Heart right ventricle (tissue), 16 donors: ENCODE results near the gene MRPL11. TPM values are rescaled to one million over a fixed set of nuclear protein-coding genes. Genes with fewer than 3 reads are reported as not detected.
"Not testable (repeated sequence)": the region's sequence is repeated elsewhere in the genome, so short reads cannot be mapped to it uniquely, and the experiment has no call there.

ENCODE experiments used
- ATAC-seq, 8 donors: fragments of 200-7000 bp; cut with Tn5 transposase; one replicate each; pipeline ENCODE4 v1.9.1; 2020; ENCODE audit warnings: mild to moderate bottlenecking in 8 of 8, moderate library complexity in 8 of 8, moderate number of reproducible peaks in 1 of 8
- DNase-seq, 2 donors: peaks; one replicate each; pipeline ENCODE4 v3.0.0-alpha.2; 2020
- H3K27ac ChIP-seq, 10 donors: fragments of 200-600 bp; sonication (generic) in 2 of 10; one replicate each; pipeline versions ENCODE4 v1.5.0 to v1.8.0; 2020 to 2022; ENCODE audit warnings: mild to moderate bottlenecking in 3 of 10
- H3K27me3 ChIP-seq, 7 donors: fragments of 200-600 bp; one replicate each; pipeline ENCODE4 v1.8.0; 2021 to 2022; ENCODE audit warnings: mild to moderate bottlenecking in 2 of 7
- H3K36me3 ChIP-seq, 9 donors: fragments of 200-600 bp; sonication (generic) in 1 of 9; one replicate each; pipeline versions ENCODE4 v1.5.0 to v1.8.0; 2020 to 2022; ENCODE audit warnings: mild to moderate bottlenecking in 2 of 9
- H3K4me1 ChIP-seq, 9 donors: fragments of 200-600 bp; sonication (generic) in 1 of 9; one replicate each; pipeline versions ENCODE4 v1.5.0 to v1.8.0; 2020 to 2022; ENCODE audit warnings: mild to moderate bottlenecking in 4 of 9
- H3K4me3 ChIP-seq, 10 donors: fragments of 200-600 bp; sonication (generic) in 2 of 10; one replicate each; pipeline versions ENCODE4 v1.5.0 to v1.8.0; 2020 to 2022; ENCODE audit warnings: mild to moderate bottlenecking in 7 of 10, moderate library complexity in 2 of 10
- H3K9me3 ChIP-seq, 11 donors: fragments of 200-600 bp in 10 of 11; sonication (generic) in 2 of 11; one replicate each; pipeline versions ENCODE4 v1.5.0 to v1.8.0; 2013 to 2022; ENCODE audit warnings: mild to moderate bottlenecking in 2 of 11, control low read depth in 1 of 11, moderate library complexity in 1 of 11
- WGBS, 2 donors: extraction: QIAGEN DNeasy Blood & Tissue Kit; methylation state at CpG; one replicate each; pipeline ENCODE4 v1.1.7; 2013; ENCODE audit warnings: inconsistent platforms in 1 of 2; 5-methylcytosine and 5-hydroxymethylcytosine counted together
- intact Hi-C, 10 donors: fragments of 100-400 bp; cut with DNase I; formaldehyde crosslinking; loops; one replicate each; pipeline versions ENCODE4 v1.11.1 to v1.14.2; 2022
- polyA plus RNA-seq, 2 donors: library from polyadenylated mRNA; stranded (reverse); fragments of 200-250 nt; gene quantifications; one replicate each; pipeline ENCODE4 v1.2.3, GENCODE V29; 2013
- total RNA-seq, 10 donors: library from RNA; stranded (reverse); fragmentation: NEBNext Ultra II Directional in 3 of 10; extraction: Animal tissue kit (Norgen Biotek cat#: 25700) in 3 of 10; gene quantifications; one replicate each; pipeline versions ENCODE4 v1.2.1 to v1.2.4, GENCODE V29; 2021 to 2023
- TF ChIP-seq, protein P1 (sequence below), 9 donors: fragments of 200-600 bp; sonication (generic) in 2 of 9; IDR thresholded peaks; one replicate each; pipeline versions ENCODE4 v1.5.0 to v1.8.0; 2021 to 2022; ENCODE audit warnings: antibody characterized with exemption in 9 of 9, mild to moderate bottlenecking in 5 of 9, moderate library complexity in 1 of 9
- donor health status: Arrhythmogenic right ventricular cardiomyopathy.
- donor health status: ischemic (EF 13 %, LVEDD 7.1; RV severe dilation, severe dysfunction).
- donor health status: healthy with polysubstance abuse.
- donor health status: DM: no; HTN: yes; CAD: no.
- donor health status: DM: no; HTN: no; CAD: no.
- donor health status: ischemic (EF 25% LVEDD 6.9; RV normal size, moderate dysfunction).
- donor health status: ischemic (EF 25% LVEDD 5.7; RV mildly dilated, moderate dysfunction).
- donor health status: healthy.
- donor health status: DM: yes; HTN: yes; CAD: no.
- donor health status: Ischemic cardiomyopathy.
- donor health status: ischemic (EF 35%, LVEDD 5.7; RV mildly dilated, moderate dysfunction).
- donor health status: nonischemic (EF 11% LVEDD 7.7; RV severe dilation, severe dysfunction).
- donor health status: DM: yes; HTN: yes; CAD: no.
- donor health status: PGD.
- donor health status: ischemic (EF 29% LVEDD 5.4; RV normal size, mild dysfunction).
- donor health status: nonischemic (EF 23%, LVEDD 6.1; RV moderate dilation, normal function).

The MRPL11 gene
- total and polyA plus RNA-seq, 12 donors, result 33.3 to 57.2 (median 48.2) TPM

DNA sequence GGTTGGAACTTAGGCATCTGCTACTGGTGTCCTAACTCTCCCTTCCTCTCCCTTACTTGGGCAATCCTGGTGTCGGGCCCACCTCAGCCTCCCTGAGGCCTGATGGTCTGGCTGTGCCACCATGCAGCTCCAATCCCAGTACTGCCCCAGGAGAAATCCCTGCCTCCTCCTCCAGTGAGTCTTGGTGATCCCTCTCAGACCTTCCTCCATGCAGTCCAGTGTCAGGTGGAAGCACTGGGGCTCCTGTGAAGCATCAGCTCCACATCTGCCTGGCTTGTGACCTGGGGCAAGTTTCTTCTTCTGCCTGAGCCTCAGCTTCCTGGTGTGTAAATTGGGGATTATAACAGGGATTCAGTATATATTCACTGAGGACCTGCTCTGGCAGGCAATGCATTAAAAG is 26.3 kb upstream of the MRPL11 start:
- 93 to 100% methylated on average over 1 of the region's 1 CpG for WGBS, 2 donors

DNA sequence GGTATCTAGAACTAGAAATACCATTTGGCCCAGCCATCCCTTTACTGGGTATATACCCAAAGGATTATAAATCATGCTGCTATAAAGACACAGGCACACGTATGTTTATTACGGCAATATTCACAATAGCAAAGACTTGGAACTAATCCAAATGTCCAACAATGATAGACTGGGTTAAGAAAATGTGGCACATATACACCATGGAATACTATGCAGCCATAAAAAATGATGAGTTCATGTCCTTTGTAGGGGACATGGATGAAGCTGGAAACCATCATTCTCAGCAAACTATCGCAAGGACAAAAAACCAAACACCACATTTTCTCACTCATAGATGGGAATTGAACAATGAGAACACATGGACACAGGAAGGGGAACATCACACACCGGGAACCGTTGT is 25.5 kb upstream of the MRPL11 start:
- intact Hi-C loops, DNase-seq, H3K27me3 ChIP-seq, H3K27ac ChIP-seq, H3K4me3 ChIP-seq, H3K36me3 ChIP-seq, ATAC-seq: not testable (repeated sequence)
- Histone ChIP-seq H3K9me3 (peaks cover 0 to 11% (median 0%) of the 10 kb centered on the region in 11 donors), H3K4me1 (peaks cover 0 to 30% (median 18%) of the 10 kb centered on the region in 9 donors)
- 87 to 88% methylated on average over 5 of the region's 5 CpGs for WGBS, 2 donors

More for the DNA sequence above, 26.3 kb upstream of the MRPL11 start:
- no peak for ATAC-seq
- DNase-seq, result no peak
- intact Hi-C loops, result no loop called here
- Histone ChIP-seq H3K4me1 (peaks cover 0 to 30% (median 18%) of the 10 kb centered on the region in 9 donors), H3K4me3 (no peak overlapping the region), H3K27ac (no peak overlapping the region), H3K27me3 (no peaks in the 10 kb centered on the region), H3K36me3 (peaks cover 0 to 6% (median 0%) of the 10 kb centered on the region in 9 donors), H3K9me3 (peaks cover 0 to 11% (median 0%) of the 10 kb centered on the region in 11 donors)
- TF ChIP-seq, protein P1, sequence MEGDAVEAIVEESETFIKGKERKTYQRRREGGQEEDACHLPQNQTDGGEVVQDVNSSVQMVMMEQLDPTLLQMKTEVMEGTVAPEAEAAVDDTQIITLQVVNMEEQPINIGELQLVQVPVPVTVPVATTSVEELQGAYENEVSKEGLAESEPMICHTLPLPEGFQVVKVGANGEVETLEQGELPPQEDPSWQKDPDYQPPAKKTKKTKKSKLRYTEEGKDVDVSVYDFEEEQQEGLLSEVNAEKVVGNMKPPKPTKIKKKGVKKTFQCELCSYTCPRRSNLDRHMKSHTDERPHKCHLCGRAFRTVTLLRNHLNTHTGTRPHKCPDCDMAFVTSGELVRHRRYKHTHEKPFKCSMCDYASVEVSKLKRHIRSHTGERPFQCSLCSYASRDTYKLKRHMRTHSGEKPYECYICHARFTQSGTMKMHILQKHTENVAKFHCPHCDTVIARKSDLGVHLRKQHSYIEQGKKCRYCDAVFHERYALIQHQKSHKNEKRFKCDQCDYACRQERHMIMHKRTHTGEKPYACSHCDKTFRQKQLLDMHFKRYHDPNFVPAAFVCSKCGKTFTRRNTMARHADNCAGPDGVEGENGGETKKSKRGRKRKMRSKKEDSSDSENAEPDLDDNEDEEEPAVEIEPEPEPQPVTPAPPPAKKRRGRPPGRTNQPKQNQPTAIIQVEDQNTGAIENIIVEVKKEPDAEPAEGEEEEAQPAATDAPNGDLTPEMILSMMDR (IDR thresholded peaks at IDR 0.05), result no peak

DNA sequence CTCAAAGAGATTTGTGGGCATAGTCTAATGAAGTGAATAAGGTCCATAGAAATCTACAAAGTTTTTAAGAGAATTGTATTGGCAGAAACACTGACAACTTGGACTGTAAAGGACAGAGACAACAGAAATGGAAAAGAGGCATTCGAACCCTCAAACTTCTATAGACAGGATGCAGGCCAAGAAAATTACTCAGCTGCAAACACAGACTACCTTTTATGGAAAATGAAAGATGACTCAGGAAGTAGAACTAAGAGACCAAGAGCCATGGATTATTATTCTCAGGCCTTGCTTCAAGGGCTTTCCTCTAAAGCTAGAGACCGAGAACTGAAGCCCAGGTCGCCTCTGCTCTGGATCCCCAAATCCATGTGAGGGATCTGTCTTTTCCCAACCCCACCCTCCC is 24.3 kb upstream of the MRPL11 start:
- Histone ChIP-seq H3K27me3 (no peaks in the 10 kb centered on the region), H3K4me3 (no peak overlapping the region), H3K9me3 (peaks cover 0 to 11% (median 0%) of the 10 kb centered on the region in 11 donors), H3K4me1 (peaks cover 0 to 22% (median 14%) of the 10 kb centered on the region in 9 donors), H3K27ac (no peak overlapping the region), H3K36me3 (no peaks in the 10 kb centered on the region)
- no peak for DNase-seq
- 88 to 90% methylated on average over 3 of the region's 3 CpGs for WGBS, 2 donors
- TF ChIP-seq, protein P1 (IDR thresholded peaks at IDR 0.05), result no peak
- intact Hi-C loops, result no loop called here
- ATAC-seq, result no peak

DNA sequence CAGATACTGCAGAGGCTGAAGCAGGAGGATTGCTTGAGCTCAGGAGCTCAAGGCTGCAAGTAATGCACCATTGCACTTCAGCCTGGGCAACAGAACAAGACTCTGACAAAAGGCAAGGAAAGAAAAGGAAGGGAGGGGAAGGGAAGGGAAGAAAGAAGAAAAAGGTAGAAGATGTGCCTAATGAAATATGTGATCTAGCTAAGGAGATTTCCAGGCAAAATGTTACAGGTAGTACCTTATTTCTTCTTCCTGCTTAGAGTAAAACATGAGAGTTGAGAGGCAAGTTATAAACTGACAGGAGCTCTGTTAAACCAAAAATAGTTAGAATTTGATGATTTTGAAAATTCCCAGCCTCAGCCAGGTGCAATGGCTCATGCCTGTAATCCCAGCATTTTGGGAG is 23.4 kb upstream of the MRPL11 start:
- H3K36me3 ChIP-seq, result no peaks in the 10 kb centered on the region
- no peaks in the 10 kb centered on the region for H3K27me3 ChIP-seq
- no peak for ATAC-seq
- H3K4me1 ChIP-seq, result peaks cover 0 to 14% (median 7%) of the 10 kb centered on the region in 9 donors
- H3K9me3 ChIP-seq, result peaks cover 0 to 11% (median 0%) of the 10 kb centered on the region in 11 donors
- TF ChIP-seq, protein P1 (IDR thresholded peaks at IDR 0.05), result no peak
- intact Hi-C loops, result no loop called here
- no peak overlapping the region for H3K4me3 ChIP-seq
- no peak for DNase-seq
- no peak overlapping the region for H3K27ac ChIP-seq

GRCh38 chr11:66459138-66459778 is 20.6 kb upstream of the MRPL11 start:
- TF ChIP-seq, protein P1 (IDR thresholded peaks at IDR 0.05), result no peak
- H3K4me3 ChIP-seq, result no peak overlapping the region
- peaks cover 0 to 6% (median 0%) of the 10 kb centered on the region in 9 donors for H3K4me1 ChIP-seq
- peaks cover 0 to 11% (median 0%) of the 10 kb centered on the region in 11 donors for H3K9me3 ChIP-seq
- no peaks in the 10 kb centered on the region for H3K36me3 ChIP-seq
- WGBS, 2 donors, result 61 to 73% methylated on average over 5 of the region's 5 CpGs
- H3K27ac ChIP-seq, result no peak overlapping the region
- no peaks in the 10 kb centered on the region for H3K27me3 ChIP-seq
- DNase-seq, result no peak
- intact Hi-C loops, result no loop called here
- no peak for ATAC-seq
